A549 (cell line): ENCODE data around the gene PLPP2. TPM values are rescaled to one million over a fixed set of nuclear protein-coding genes. Genes with fewer than 3 reads are reported as not detected.

Experiments used
- ELK1 ChIP-seq: fragments of 150-350 bp; IDR thresholded peaks from 2 replicates; pipeline ENCODE4 v1.6.1; 2014; ENCODE audit warnings: low read depth, mild to moderate bottlenecking, low read length
- FOXS1 ChIP-seq: fragments of 250-450 bp; sonication (Bioruptor Pico); IDR thresholded peaks from 2 replicates; pipeline ENCODE4 v1.5.0; 2020; ENCODE audit warnings: mild to moderate bottlenecking, moderate library complexity
- GATA3 ChIP-seq: IDR thresholded peaks from 2 replicates; pipeline ENCODE4 v1.6.1; 2012; ENCODE audit warnings: borderline replicate concordance
- HOXB13 ChIP-seq: fragments of 250-450 bp; sonication (Bioruptor Pico); IDR thresholded peaks from 2 replicates; pipeline ENCODE4 v1.5.0; 2020; ENCODE audit warnings: low read depth, mild to moderate bottlenecking, moderate library complexity
- RAD21 ChIP-seq, 2 experiments: fragments of >200 bp in 1 of 2; sonication (Bioruptor Twin) in 1 of 2; formaldehyde crosslinking in 1 of 2; IDR thresholded peaks in 1 of 2; conservative IDR thresholded peaks in 1 of 2; 2 replicates in 1 of 2; 3 replicates in 1 of 2; pipeline ENCODE4 v1.6.1; 2012 to 2018; ENCODE audit warnings: inconsistent platforms in 1 of 2
- polyA plus RNA-seq, 4 experiments: library from polyadenylated mRNA; depleted of rRNA in 3 of 4; stranded (reverse); fragments of >200 nt; fragmentation: RNase III in 1 of 4; extraction: RNeasy Plus Mini Kit Qiagen cat#74134 plus additional on column Dnase treatment in 1 of 4; gene quantifications; 2 replicates in 3 of 4; 3 replicates in 1 of 4; pipeline ENCODE4 v1.2.3, GENCODE V29; 2011 to 2017

PLPP2 gene
- polyA plus RNA-seq, 2 of the 4 experiments (the other 2 are of a cell fraction), result 44.2 to 100 TPM

GRCh38 chr19:245457-245856, 45.7 kb downstream of the PLPP2 start (continued):
- no peak for TF ChIP-seq GATA3
- no peak for TF ChIP-seq FOXS1 (CRISPR knock-in tag)
- no peak for TF ChIP-seq HOXB13 (CRISPR knock-in tag)
- no peak for TF ChIP-seq ELK1
- TF ChIP-seq RAD21 (conservative IDR thresholded peaks at IDR 0.05 in 1 of 2, IDR thresholded peaks at IDR 0.05 in 1 of 2), result no peak

Other genes with a start within 250 kb of the PLPP2 start
- not detected in 2 replicates for gene OR4F17, start 184.3 kb downstream of the PLPP2 start, polyA plus RNA-seq (2011; rRNA removed)
- gene OR4F17, start 184.3 kb downstream of the PLPP2 start, polyA plus RNA-seq (2017; fragmentation: RNase III; extraction: RNeasy Plus Mini Kit Qiagen cat#74134 plus additional on column Dnase treatment), result not detected in 3 replicates
- 8.8 and 15.2 TPM in 2 replicates for gene MIER2, start 53.4 kb upstream of the PLPP2 start, polyA plus RNA-seq (2011; rRNA removed)
- gene MIER2, start 53.4 kb upstream of the PLPP2 start, polyA plus RNA-seq (2017; fragmentation: RNase III; extraction: RNeasy Plus Mini Kit Qiagen cat#74134 plus additional on column Dnase treatment), result 9.3 to 11.5 TPM (median 11.2 TPM) in 3 replicates
- gene C2CD4C, start 117.7 kb upstream of the PLPP2 start, polyA plus RNA-seq (2011; rRNA removed), result 0.13 and 0.21 TPM in 2 replicates
- 0.41 to 0.71 TPM (median 0.57 TPM) in 3 replicates for gene C2CD4C, start 117.7 kb upstream of the PLPP2 start, polyA plus RNA-seq (2017; fragmentation: RNase III; extraction: RNeasy Plus Mini Kit Qiagen cat#74134 plus additional on column Dnase treatment)
- 0.36 and 0.87 TPM in 2 replicates for gene SHC2, start 169.6 kb upstream of the PLPP2 start, polyA plus RNA-seq (2011; rRNA removed)
- gene SHC2, start 169.6 kb upstream of the PLPP2 start, polyA plus RNA-seq (2017; fragmentation: RNase III; extraction: RNeasy Plus Mini Kit Qiagen cat#74134 plus additional on column Dnase treatment), result 0.21 to 0.66 TPM (median 0.58 TPM) in 3 replicates
- gene MADCAM1, start 205.1 kb upstream of the PLPP2 start, polyA plus RNA-seq (2011; rRNA removed), result 0.06 and 0.09 TPM in 2 replicates
- gene MADCAM1, start 205.1 kb upstream of the PLPP2 start, polyA plus RNA-seq (2017; fragmentation: RNase III; extraction: RNeasy Plus Mini Kit Qiagen cat#74134 plus additional on column Dnase treatment), result 0.25 to 0.41 TPM (median 0.34 TPM) in 3 replicates
- gene TPGS1, start 216.1 kb upstream of the PLPP2 start, polyA plus RNA-seq (2011; rRNA removed), result 2.3 and 2.7 TPM in 2 replicates
- gene TPGS1, start 216.1 kb upstream of the PLPP2 start, polyA plus RNA-seq (2017; fragmentation: RNase III; extraction: RNeasy Plus Mini Kit Qiagen cat#74134 plus additional on column Dnase treatment), result 12.5 to 13.8 TPM (median 13.1 TPM) in 3 replicates
- 36.9 and 37.4 TPM in 2 replicates for gene CDC34, start 240.4 kb upstream of the PLPP2 start, polyA plus RNA-seq (2011; rRNA removed)
- gene CDC34, start 240.4 kb upstream of the PLPP2 start, polyA plus RNA-seq (2017; fragmentation: RNase III; extraction: RNeasy Plus Mini Kit Qiagen cat#74134 plus additional on column Dnase treatment), result 56.3 to 62.6 TPM (median 57.6 TPM) in 3 replicates